OCI-LY1 (cell line): Measurements from ENCODE around the gene PDCL2.

ENCODE experiments used
- H2AFZ ChIP-seq: fragments of 200-600 bp; sonication (generic), shearing (Covaris generic); 2 replicates; pipeline ENCODE4 v1.6.0; 2014; ENCODE audit warnings: antibody characterized with exemption, mild to moderate bottlenecking, low read length
- H3F3A ChIP-seq: fragments of 200-600 bp; sonication (generic), shearing (Covaris generic); 2 replicates; pipeline ENCODE4 v1.6.0; 2014; ENCODE audit warnings: mild to moderate bottlenecking, antibody characterized with exemption, low read length, moderate library complexity; ENCODE audit not compliant: insufficient read depth
- H3K27ac ChIP-seq: fragments of 200-600 bp; sonication (generic); 2 replicates; pipeline ENCODE4 v1.5.1; 2014; ENCODE audit warnings: low read length, mixed run types, mild to moderate bottlenecking, low read depth; ENCODE audit not compliant: poor library complexity, severe bottlenecking
- H3K27me3 ChIP-seq: fragments of 200-600 bp; sonication (generic); 2 replicates; pipeline ENCODE4 v1.6.0; 2014; ENCODE audit warnings: antibody characterized with exemption, mild to moderate bottlenecking, low read length, moderate library complexity; ENCODE audit not compliant: insufficient read depth
- H3K36me3 ChIP-seq: fragments of 200-600 bp; sonication (generic); 2 replicates; pipeline ENCODE4 v1.6.1; 2014; ENCODE audit warnings: mild to moderate bottlenecking, antibody characterized with exemption, low read length, moderate library complexity, mixed read lengths; ENCODE audit not compliant: insufficient read depth
- H3K4me1 ChIP-seq: fragments of 200-600 bp; sonication (generic); 2 replicates; pipeline ENCODE4 v1.5.1; 2014; ENCODE audit warnings: mild to moderate bottlenecking, low read length, moderate library complexity; ENCODE audit not compliant: insufficient read depth, severe bottlenecking
- H3K4me2 ChIP-seq: fragments of 200-600 bp; sonication (generic), shearing (Covaris generic); 2 replicates; pipeline ENCODE4 v1.6.1; 2014; ENCODE audit warnings: low read length
- H3K4me3 ChIP-seq: fragments of 200-600 bp; sonication (generic); 2 replicates; pipeline ENCODE4 v1.5.1; 2014; ENCODE audit warnings: low read length, low read depth, mild to moderate bottlenecking, mixed read lengths; ENCODE audit not compliant: poor library complexity, severe bottlenecking
- H3K79me2 ChIP-seq: fragments of 200-600 bp; shearing (Covaris generic); 2 replicates; pipeline ENCODE4 v1.6.1; 2016; ENCODE audit warnings: mixed run types, low read length, mixed read lengths; ENCODE audit not compliant: insufficient read depth
- H3K9ac ChIP-seq: fragments of 200-600 bp; sonication (generic), shearing (Covaris generic); 2 replicates; pipeline ENCODE4 v1.6.1; 2014; ENCODE audit warnings: mild to moderate bottlenecking, low read length, mixed read lengths
- H3K9me2 ChIP-seq: fragments of 200-600 bp; sonication (generic), shearing (Covaris generic); 2 replicates; pipeline ENCODE4 v1.6.1; 2014; ENCODE audit warnings: low read depth, mild to moderate bottlenecking, low read length, mixed read lengths
- H3K9me3 ChIP-seq: fragments of 200-600 bp; shearing (Covaris generic); 2 replicates; pipeline ENCODE4 v1.6.1; 2014; ENCODE audit warnings: low read length, mixed read lengths
- H4K20me1 ChIP-seq: fragments of 200-600 bp; sonication (generic), shearing (Covaris generic); 2 replicates; pipeline ENCODE4 v1.6.0; 2016; ENCODE audit warnings: mild to moderate bottlenecking, low read length; ENCODE audit not compliant: insufficient read depth
- EZH2 ChIP-seq: fragments of 200-600 bp; sonication (generic), shearing (Covaris generic); IDR thresholded peaks from 2 replicates; pipeline ENCODE4 v1.8.0; 2017; ENCODE audit warnings: borderline replicate concordance, mixed run types, mild to moderate bottlenecking, antibody characterized with exemption, low read length, moderate library complexity, mixed read lengths
- TF ChIP-seq, protein P1 (sequence below): fragments of 200-600 bp; sonication (generic), shearing (Covaris generic); IDR thresholded peaks from 2 replicates; pipeline ENCODE4 v1.5.1; 2017; ENCODE audit warnings: mild to moderate bottlenecking, antibody characterized with exemption, low read length, moderate library complexity, mixed read lengths

The PDCL2 gene, protein sequence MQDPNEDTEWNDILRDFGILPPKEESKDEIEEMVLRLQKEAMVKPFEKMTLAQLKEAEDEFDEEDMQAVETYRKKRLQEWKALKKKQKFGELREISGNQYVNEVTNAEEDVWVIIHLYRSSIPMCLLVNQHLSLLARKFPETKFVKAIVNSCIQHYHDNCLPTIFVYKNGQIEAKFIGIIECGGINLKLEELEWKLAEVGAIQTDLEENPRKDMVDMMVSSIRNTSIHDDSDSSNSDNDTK

DNA sequence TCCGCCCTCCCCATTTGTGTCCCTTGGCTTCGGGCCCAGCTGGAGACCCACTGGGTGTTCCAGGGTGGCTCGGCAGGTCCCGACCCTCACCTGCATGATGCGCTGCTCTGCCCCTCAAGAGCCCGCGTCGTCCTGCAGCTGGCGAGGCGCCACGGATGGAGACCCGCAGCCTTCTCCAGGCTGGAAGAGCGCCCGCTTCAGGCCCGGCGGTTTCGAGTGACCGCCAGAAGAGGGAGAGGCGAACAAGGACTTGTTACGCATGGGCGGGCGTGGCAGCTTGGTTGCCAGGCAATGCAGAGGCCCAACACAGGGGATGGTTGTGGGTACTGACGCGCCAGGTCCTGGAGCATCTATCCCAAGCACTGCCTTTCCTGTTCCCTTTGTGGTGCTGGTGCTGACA is at the start of gene PDCL2:
Gene PDCL2 (minus strand): TSS at position 232 of the 400 bp plus-strand sequence. CDS start 136 bp downstream, at position 96.
- H3K4me2 ChIP-seq, result no peak within 1 kb of the TSS
- no peak within 1 kb of the TSS for H3K9ac ChIP-seq
- no peaks in the 10 kb centered on the region for H3K36me3 ChIP-seq
- H3K4me3 ChIP-seq, result no peak within 1 kb of the TSS
- H3F3A ChIP-seq, result no peaks in the 10 kb centered on the region
- no peaks in the 10 kb centered on the region for H3K27me3 ChIP-seq
- H3K9me2 ChIP-seq, result no peaks in the 10 kb centered on the region
- H3K27ac ChIP-seq, result no peak within 1 kb of the TSS
- H3K79me2 ChIP-seq, result no peaks in the 10 kb centered on the region
- H3K4me1 ChIP-seq, result no peaks in the 10 kb centered on the region
- TF ChIP-seq, protein P1, sequence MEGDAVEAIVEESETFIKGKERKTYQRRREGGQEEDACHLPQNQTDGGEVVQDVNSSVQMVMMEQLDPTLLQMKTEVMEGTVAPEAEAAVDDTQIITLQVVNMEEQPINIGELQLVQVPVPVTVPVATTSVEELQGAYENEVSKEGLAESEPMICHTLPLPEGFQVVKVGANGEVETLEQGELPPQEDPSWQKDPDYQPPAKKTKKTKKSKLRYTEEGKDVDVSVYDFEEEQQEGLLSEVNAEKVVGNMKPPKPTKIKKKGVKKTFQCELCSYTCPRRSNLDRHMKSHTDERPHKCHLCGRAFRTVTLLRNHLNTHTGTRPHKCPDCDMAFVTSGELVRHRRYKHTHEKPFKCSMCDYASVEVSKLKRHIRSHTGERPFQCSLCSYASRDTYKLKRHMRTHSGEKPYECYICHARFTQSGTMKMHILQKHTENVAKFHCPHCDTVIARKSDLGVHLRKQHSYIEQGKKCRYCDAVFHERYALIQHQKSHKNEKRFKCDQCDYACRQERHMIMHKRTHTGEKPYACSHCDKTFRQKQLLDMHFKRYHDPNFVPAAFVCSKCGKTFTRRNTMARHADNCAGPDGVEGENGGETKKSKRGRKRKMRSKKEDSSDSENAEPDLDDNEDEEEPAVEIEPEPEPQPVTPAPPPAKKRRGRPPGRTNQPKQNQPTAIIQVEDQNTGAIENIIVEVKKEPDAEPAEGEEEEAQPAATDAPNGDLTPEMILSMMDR, result no peak
- no peak for TF ChIP-seq EZH2
- no peaks in the 10 kb centered on the region for H4K20me1 ChIP-seq
- no peak within 1 kb of the TSS for H2AFZ ChIP-seq
- no peaks in the 10 kb centered on the region for H3K9me3 ChIP-seq

DNA sequence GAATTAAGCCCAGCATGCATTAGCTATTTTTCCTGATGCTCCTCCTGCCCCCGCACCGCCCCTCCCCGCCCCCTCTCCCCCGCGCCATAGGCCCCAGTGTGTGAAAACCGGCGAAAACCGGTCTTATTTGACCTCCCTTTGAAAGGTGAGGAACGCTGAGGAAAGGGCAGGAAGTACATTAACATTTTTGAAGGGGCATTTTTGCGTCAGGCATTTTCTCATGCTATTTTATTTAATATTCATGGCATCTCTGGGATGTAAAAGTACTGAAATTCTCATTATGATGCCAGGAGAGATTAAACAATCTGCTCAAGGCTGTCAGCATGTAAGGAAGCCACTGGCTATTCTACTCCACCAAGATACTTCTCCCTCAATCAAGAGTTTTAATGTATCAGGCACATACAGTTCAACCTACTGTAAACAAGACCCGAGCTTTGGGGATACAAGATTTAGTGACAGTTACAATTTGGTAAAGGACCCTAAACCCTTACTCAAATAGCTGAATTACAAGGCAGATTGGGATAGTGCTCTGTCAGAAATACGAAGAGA is 45.3 kb upstream of the PDCL2 start:
- Histone ChIP-seq H2AFZ (no peak overlapping the region), H3K4me3 (no peak overlapping the region), H3K79me2 (no peaks in the 10 kb centered on the region), H3K4me1 (no peaks in the 10 kb centered on the region), H3K9me2 (no peaks in the 10 kb centered on the region), H3K27ac (no peak overlapping the region), H3F3A (no peaks in the 10 kb centered on the region), H3K27me3 (no peaks in the 10 kb centered on the region), H4K20me1 (no peaks in the 10 kb centered on the region), H3K9ac (no peak overlapping the region), H3K36me3 (no peaks in the 10 kb centered on the region), H3K4me2 (no peak overlapping the region), H3K9me3 (no peaks in the 10 kb centered on the region)
- TF ChIP-seq, protein P1, result no peak
- no peak for TF ChIP-seq EZH2

- Histone ChIP-seq H3F3A (no peaks in the 10 kb centered on the region), H3K9me3 (no peaks in the 10 kb centered on the region), H3K4me1 (no peaks in the 10 kb centered on the region), H3K4me3 (no peak overlapping the region), H3K27me3 (no peaks in the 10 kb centered on the region), H3K9me2 (no peaks in the 10 kb centered on the region), H3K4me2 (no peak overlapping the region), H3K36me3 (no peaks in the 10 kb centered on the region), H2AFZ (no peak overlapping the region), H4K20me1 (no peaks in the 10 kb centered on the region), H3K79me2 (no peaks in the 10 kb centered on the region), H3K9ac (no peak overlapping the region), H3K27ac (no peak overlapping the region)
- TF ChIP-seq, protein P1, result no peak
- TF ChIP-seq EZH2, result no peak
Measured at GRCh38 chr4:55636656-55636999, 44.6 kb upstream of the PDCL2 start.
